ENCODE results near the gene TRABD2A. TPM values are rescaled to one million over a fixed set of nuclear protein-coding genes. Genes with fewer than 3 reads are reported as not detected.

Gene TRABD2A
- total RNA-seq, 1 donor from 2014 or later: 0.84 TPM

GRCh38 chr2:84858123-84858522 is 22.8 kb downstream of the TRABD2A start:
- H3K4me1 Mint-ChIP-seq: peaks cover 21% of the 10 kb centered on the region
- no peaks in the 10 kb centered on the region for H3K36me3 Mint-ChIP-seq (ENCODE audit: low read depth)
- H3K9me3 Mint-ChIP-seq: peaks cover 3% of the 10 kb centered on the region
- no peak for TF ChIP-seq CTCF (conservative IDR thresholded peaks at IDR 0.05)
- H3K4me3 Mint-ChIP-seq: no peak overlapping the region
- peaks cover 15% of the 10 kb centered on the region for H3K27me3 Mint-ChIP-seq (ENCODE audit: low read depth)
- H3K27ac Mint-ChIP-seq (ENCODE audit: unreplicated experiment): no peak overlapping the region
- DNase-seq (ENCODE audit: low read depth, low spot score): no peak

- H3K4me3 Mint-ChIP-seq: no peak overlapping the region
- no peaks in the 10 kb centered on the region for H3K36me3 Mint-ChIP-seq (ENCODE audit: low read depth)
- TF ChIP-seq CTCF (conservative IDR thresholded peaks at IDR 0.05): no peak
- H3K27me3 Mint-ChIP-seq (ENCODE audit: low read depth): peaks cover 15% of the 10 kb centered on the region
- H3K9me3 Mint-ChIP-seq: peaks cover 3% of the 10 kb centered on the region
- H3K27ac Mint-ChIP-seq (ENCODE audit: unreplicated experiment): no peak overlapping the region
- DNase-seq (ENCODE audit: low read depth, low spot score): no peak
- H3K4me1 Mint-ChIP-seq: peaks cover 21% of the 10 kb centered on the region
These were observed 23.3 kb downstream of the TRABD2A start for GRCh38 chr2:84857566-84857965.

GRCh38 chr2:84856787-84857186 is 24.1 kb downstream of the TRABD2A start:
- no peak for DNase-seq (ENCODE audit: low read depth, low spot score)
- Mint-ChIP-seq H3K4me1 (peaks cover 21% of the 10 kb centered on the region), H3K4me3 (no peak overlapping the region), H3K9me3 (peaks cover 3% of the 10 kb centered on the region), H3K36me3 (ENCODE audit: low read depth) (no peaks in the 10 kb centered on the region), H3K27me3 (ENCODE audit: low read depth) (peaks cover 15% of the 10 kb centered on the region), H3K27ac (ENCODE audit: unreplicated experiment) (no peak overlapping the region)
- no peak for TF ChIP-seq CTCF (conservative IDR thresholded peaks at IDR 0.05)

- peaks cover 15% of the 10 kb centered on the region for H3K27me3 Mint-ChIP-seq (ENCODE audit: low read depth)
- H3K4me1 Mint-ChIP-seq: peaks cover 21% of the 10 kb centered on the region
- TF ChIP-seq CTCF (conservative IDR thresholded peaks at IDR 0.05): no peak
- peaks cover 3% of the 10 kb centered on the region for H3K9me3 Mint-ChIP-seq
- no peak overlapping the region for H3K27ac Mint-ChIP-seq (ENCODE audit: unreplicated experiment)
- H3K36me3 Mint-ChIP-seq (ENCODE audit: low read depth): no peaks in the 10 kb centered on the region
- H3K4me3 Mint-ChIP-seq: no peak overlapping the region
- DNase-seq (ENCODE audit: low read depth, low spot score): no peak
These were observed 25.2 kb downstream of the TRABD2A start for GRCh38 chr2:84855731-84856130.

- H3K4me3 Mint-ChIP-seq: no peak overlapping the region
These were observed 26.0 kb downstream of the TRABD2A start for GRCh38 chr2:84854850-84855249.

More at GRCh38 chr2:84854850-84855249, 26.0 kb downstream of the TRABD2A start:
- Mint-ChIP-seq H3K4me1 (peaks cover 21% of the 10 kb centered on the region), H3K27me3 (ENCODE audit: low read depth) (peaks cover 15% of the 10 kb centered on the region), H3K36me3 (ENCODE audit: low read depth) (no peaks in the 10 kb centered on the region), H3K27ac (ENCODE audit: unreplicated experiment) (no peak overlapping the region), H3K9me3 (peaks cover 3% of the 10 kb centered on the region)
- no peak for DNase-seq (ENCODE audit: low read depth, low spot score)
- no peak for TF ChIP-seq CTCF (conservative IDR thresholded peaks at IDR 0.05)

Data from neural crest cell (in vitro differentiated cells).